ENCODE results near the gene CNTNAP2. TPM values are rescaled to one million over a fixed set of nuclear protein-coding genes. Genes with fewer than 3 reads are reported as not detected.

Gene CNTNAP2
- total RNA-seq, 1 donor from 2014 or later = not detected

DNA sequence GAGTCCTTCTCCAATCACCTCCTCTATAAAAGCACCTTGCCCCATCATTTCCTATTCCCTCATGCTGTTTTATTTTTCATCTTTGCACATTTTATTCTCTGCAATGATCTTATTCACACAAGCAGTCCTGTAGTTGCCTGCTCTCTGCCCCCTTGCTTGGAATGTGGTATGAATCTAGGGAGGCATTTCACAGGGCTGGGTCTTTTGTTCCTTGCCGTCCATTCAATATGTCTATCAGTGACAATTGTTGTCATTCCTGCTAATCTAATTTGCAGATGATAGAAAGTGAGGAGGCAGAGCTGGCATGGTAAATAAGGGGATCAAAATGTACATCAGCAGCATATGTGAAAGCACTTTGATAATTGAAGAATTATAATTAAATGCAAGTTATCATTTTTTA is 2227.8 kb downstream of the CNTNAP2 start:
- Mint-ChIP-seq H3K4me3 (no peak overlapping the region), H3K9me3 (no peaks in the 10 kb centered on the region), H3K27ac (no peak overlapping the region), H3K36me3 (ENCODE audit: low read depth) (no peaks in the 10 kb centered on the region), H3K27me3 (ENCODE audit: insufficient read depth) (peaks cover 23% of the 10 kb centered on the region), H3K4me1 (ENCODE audit: low read depth) (peaks cover 5% of the 10 kb centered on the region)
- intact Hi-C loops (cut with micrococcal nuclease) = no loop called here
- DNase-seq (ENCODE audit: low spot score) = no peak

- H3K9me3 Mint-ChIP-seq = no peaks in the 10 kb centered on the region
- H3K4me1 Mint-ChIP-seq (ENCODE audit: low read depth) = no peaks in the 10 kb centered on the region
- H3K4me3 Mint-ChIP-seq = no peak overlapping the region
- no peaks in the 10 kb centered on the region for H3K36me3 Mint-ChIP-seq (ENCODE audit: low read depth)
- intact Hi-C loops (cut with micrococcal nuclease) = no loop called here
- no peak overlapping the region for H3K27ac Mint-ChIP-seq
- H3K27me3 Mint-ChIP-seq (ENCODE audit: insufficient read depth) = peaks cover 6% of the 10 kb centered on the region
- DNase-seq (ENCODE audit: low spot score) = no peak
Observed at GRCh38 chr7:148347981-148348380, 2231.4 kb downstream of the CNTNAP2 start.

GRCh38 chr7:148348466-148348865 is 2231.9 kb downstream of the CNTNAP2 start:
- no peak for DNase-seq (ENCODE audit: low spot score)
- intact Hi-C loops (cut with micrococcal nuclease) = no loop called here
- no peak overlapping the region for H3K4me3 Mint-ChIP-seq
- H3K36me3 Mint-ChIP-seq (ENCODE audit: low read depth) = no peaks in the 10 kb centered on the region
- no peaks in the 10 kb centered on the region for H3K9me3 Mint-ChIP-seq
- H3K27me3 Mint-ChIP-seq (ENCODE audit: insufficient read depth) = peaks cover 2% of the 10 kb centered on the region
- H3K27ac Mint-ChIP-seq = no peak overlapping the region
- no peaks in the 10 kb centered on the region for H3K4me1 Mint-ChIP-seq (ENCODE audit: low read depth)

DNA sequence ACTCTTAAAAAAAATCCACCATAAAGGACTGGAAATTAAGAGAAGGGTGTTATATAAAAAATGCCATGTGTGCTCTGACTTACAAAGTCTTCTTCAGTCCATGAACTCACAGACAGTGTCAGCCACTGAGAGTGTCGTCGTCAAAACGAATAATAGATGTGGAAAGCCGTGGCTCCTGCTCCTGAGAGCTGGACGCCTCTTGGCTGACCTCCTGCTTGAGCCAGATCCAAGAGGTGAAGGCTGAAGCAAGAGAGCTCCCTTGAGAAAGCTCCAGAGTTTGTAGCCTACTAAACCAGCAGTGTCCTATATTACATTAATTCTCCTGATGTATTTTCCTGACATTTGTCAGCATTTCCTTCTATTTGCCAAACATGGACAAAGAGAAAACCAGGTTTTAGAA is 2239.7 kb downstream of the CNTNAP2 start:
- Mint-ChIP-seq H3K9me3 (no peaks in the 10 kb centered on the region), H3K27ac (no peak overlapping the region), H3K36me3 (ENCODE audit: low read depth) (no peaks in the 10 kb centered on the region), H3K4me3 (no peak overlapping the region), H3K27me3 (ENCODE audit: insufficient read depth) (no peaks in the 10 kb centered on the region), H3K4me1 (ENCODE audit: low read depth) (no peaks in the 10 kb centered on the region)
- intact Hi-C loops (cut with micrococcal nuclease) = no loop called here
- no peak for DNase-seq (ENCODE audit: low spot score)

DNA sequence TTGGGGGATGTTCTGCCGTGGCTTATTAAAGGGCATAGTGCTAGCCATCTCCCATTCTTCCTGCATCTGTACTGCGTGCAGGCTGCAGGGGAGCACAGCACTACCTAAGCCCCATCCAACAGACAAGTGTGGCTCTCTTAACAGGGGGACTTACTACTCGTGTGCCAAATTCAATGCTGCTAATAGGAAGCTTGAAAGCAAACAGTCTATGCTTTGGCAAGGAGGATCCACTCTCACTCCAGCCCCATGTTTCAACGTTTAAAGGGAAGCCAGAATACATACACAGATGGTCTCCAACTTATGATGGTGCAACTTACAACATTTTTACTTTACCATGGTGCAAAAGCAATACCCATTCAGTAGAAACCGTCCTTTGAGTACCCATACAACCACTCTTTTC is 2245.9 kb downstream of the CNTNAP2 start:
- DNase-seq (ENCODE audit: low spot score) = no peak
- Mint-ChIP-seq H3K36me3 (ENCODE audit: low read depth) (no peaks in the 10 kb centered on the region), H3K27ac (no peak overlapping the region), H3K4me1 (ENCODE audit: low read depth) (no peaks in the 10 kb centered on the region), H3K4me3 (no peak overlapping the region), H3K9me3 (peaks cover 10% of the 10 kb centered on the region), H3K27me3 (ENCODE audit: insufficient read depth) (no peaks in the 10 kb centered on the region)
- intact Hi-C loops (cut with micrococcal nuclease) = no loop called here

GRCh38 chr7:148367731-148368475 is 2251.3 kb downstream of the CNTNAP2 start:
- Mint-ChIP-seq H3K27me3 (ENCODE audit: insufficient read depth) (no peaks in the 10 kb centered on the region), H3K4me1 (ENCODE audit: low read depth) (no peaks in the 10 kb centered on the region), H3K36me3 (ENCODE audit: low read depth) (no peaks in the 10 kb centered on the region), H3K9me3 (peaks cover 10% of the 10 kb centered on the region), H3K27ac (no peak overlapping the region), H3K4me3 (no peak overlapping the region)
- DNase-seq (ENCODE audit: low spot score) = no peak
- intact Hi-C loops (cut with micrococcal nuclease) = no loop called here

- Mint-ChIP-seq H3K36me3 (ENCODE audit: low read depth) (no peaks in the 10 kb centered on the region), H3K4me3 (no peak overlapping the region)
- intact Hi-C loops (cut with micrococcal nuclease) = no loop called here
Observed at GRCh38 chr7:148368562-148368961, 2252.0 kb downstream of the CNTNAP2 start.

GRCh38 chr7:148371280-148371937 is 2254.8 kb downstream of the CNTNAP2 start:
- intact Hi-C loops (cut with micrococcal nuclease) = no loop called here
- Mint-ChIP-seq H3K4me1 (ENCODE audit: low read depth) (no peaks in the 10 kb centered on the region), H3K27me3 (ENCODE audit: insufficient read depth) (no peaks in the 10 kb centered on the region), H3K4me3 (no peak overlapping the region), H3K9me3 (no peaks in the 10 kb centered on the region), H3K36me3 (ENCODE audit: low read depth) (no peaks in the 10 kb centered on the region), H3K27ac (no peak overlapping the region)
- DNase-seq (ENCODE audit: low spot score) = no peak

More at GRCh38 chr7:148368562-148368961, 2252.0 kb downstream of the CNTNAP2 start:
- no peak for DNase-seq (ENCODE audit: low spot score)
- Mint-ChIP-seq H3K9me3 (peaks cover 10% of the 10 kb centered on the region), H3K27ac (no peak overlapping the region), H3K4me1 (ENCODE audit: low read depth) (no peaks in the 10 kb centered on the region), H3K27me3 (ENCODE audit: insufficient read depth) (no peaks in the 10 kb centered on the region)

DNA sequence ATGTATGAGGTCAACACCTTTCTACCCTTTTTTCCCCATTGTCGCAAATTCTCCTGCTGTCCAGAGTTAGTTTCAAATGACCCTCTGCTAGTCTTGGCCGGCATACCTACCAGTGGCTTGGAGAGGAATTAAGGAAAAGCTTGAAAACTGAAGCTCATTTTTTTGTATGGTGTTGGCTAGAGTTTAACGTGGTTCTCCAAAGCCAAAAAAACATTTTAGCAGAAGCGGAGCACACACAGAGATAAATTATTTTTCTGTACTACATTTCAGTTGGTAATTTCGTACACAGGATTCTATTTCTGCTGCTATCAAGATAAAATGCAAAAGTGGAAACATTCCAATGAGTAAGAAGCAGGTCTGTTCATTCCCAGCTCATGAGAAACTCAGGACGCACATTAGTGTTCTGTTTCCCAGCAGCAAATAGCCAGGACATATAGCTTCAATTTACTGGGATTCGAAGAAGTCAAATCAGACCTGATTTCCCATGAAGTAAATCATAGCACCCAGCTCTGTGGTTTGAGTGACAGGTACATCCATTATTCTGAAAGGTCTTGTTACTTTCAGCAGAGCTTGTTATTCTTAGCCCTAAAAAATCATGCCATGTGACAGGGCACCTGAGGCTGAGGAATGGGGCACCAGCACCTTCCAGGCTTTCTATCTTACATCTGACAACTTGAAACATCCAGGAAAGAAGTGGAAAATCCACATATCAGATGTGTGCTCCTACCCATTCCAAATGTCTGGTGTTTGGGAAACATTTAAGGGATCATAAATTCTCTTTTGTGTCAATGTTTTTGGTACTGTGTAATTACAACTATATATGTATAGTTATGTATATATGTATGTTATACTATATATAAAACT is 2258.0 kb downstream of the CNTNAP2 start:
- H3K36me3 Mint-ChIP-seq (ENCODE audit: low read depth) = no peaks in the 10 kb centered on the region
- no peaks in the 10 kb centered on the region for H3K4me1 Mint-ChIP-seq (ENCODE audit: low read depth)
- H3K27me3 Mint-ChIP-seq (ENCODE audit: insufficient read depth) = no peaks in the 10 kb centered on the region
- no peak overlapping the region for H3K27ac Mint-ChIP-seq
- no peak for DNase-seq (ENCODE audit: low spot score)
- no peaks in the 10 kb centered on the region for H3K9me3 Mint-ChIP-seq
- intact Hi-C loops (cut with micrococcal nuclease) = no loop called here
- no peak overlapping the region for H3K4me3 Mint-ChIP-seq

- Mint-ChIP-seq H3K9me3 (no peaks in the 10 kb centered on the region), H3K4me1 (ENCODE audit: low read depth) (no peaks in the 10 kb centered on the region), H3K27ac (no peak overlapping the region), H3K4me3 (no peak overlapping the region), H3K36me3 (ENCODE audit: low read depth) (no peaks in the 10 kb centered on the region), H3K27me3 (ENCODE audit: insufficient read depth) (no peaks in the 10 kb centered on the region)
- intact Hi-C loops (cut with micrococcal nuclease) = no loop called here
- DNase-seq (ENCODE audit: low spot score) = no peak
Observed at GRCh38 chr7:148379677-148380076, 2263.1 kb downstream of the CNTNAP2 start.

GRCh38 chr7:148380596-148381419 is 2264.2 kb downstream of the CNTNAP2 start:
- H3K27me3 Mint-ChIP-seq (ENCODE audit: insufficient read depth) = no peaks in the 10 kb centered on the region
- no peaks in the 10 kb centered on the region for H3K36me3 Mint-ChIP-seq (ENCODE audit: low read depth)
- H3K4me3 Mint-ChIP-seq = no peak overlapping the region
- no peaks in the 10 kb centered on the region for H3K4me1 Mint-ChIP-seq (ENCODE audit: low read depth)
- no peak overlapping the region for H3K27ac Mint-ChIP-seq
- intact Hi-C loops (cut with micrococcal nuclease) = no loop called here
- DNase-seq (ENCODE audit: low spot score) = no peak
- no peaks in the 10 kb centered on the region for H3K9me3 Mint-ChIP-seq

DNA sequence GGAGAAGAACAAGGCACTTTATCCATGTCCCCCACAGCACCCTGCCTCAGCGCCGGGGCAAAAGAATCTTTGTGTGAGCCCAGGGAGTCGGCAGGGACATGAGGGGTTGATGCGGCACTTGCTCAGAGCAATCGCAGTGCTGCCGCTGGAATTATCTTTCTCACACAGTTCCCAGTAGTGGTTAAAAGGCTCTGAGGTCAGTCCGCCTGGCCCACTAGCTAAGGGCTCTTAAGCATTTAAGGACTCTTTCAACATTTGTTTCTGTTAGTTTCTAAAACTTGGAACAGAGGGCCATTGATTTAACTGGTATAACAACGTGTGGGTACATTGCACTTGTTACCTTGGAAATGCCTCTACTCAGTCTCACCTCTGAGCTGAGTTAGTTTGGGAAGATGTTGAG is 2266.0 kb downstream of the CNTNAP2 start:
- Mint-ChIP-seq H3K27me3 (ENCODE audit: insufficient read depth) (peaks cover 3% of the 10 kb centered on the region), H3K4me1 (ENCODE audit: low read depth) (no peaks in the 10 kb centered on the region), H3K4me3 (no peak overlapping the region), H3K27ac (no peak overlapping the region), H3K9me3 (no peaks in the 10 kb centered on the region), H3K36me3 (ENCODE audit: low read depth) (no peaks in the 10 kb centered on the region)
- intact Hi-C loops (cut with micrococcal nuclease) = no loop called here
- DNase-seq (ENCODE audit: low spot score) = no peak
